T follicular helper cell (primary cell): ENCODE measurements around the gene SMIM38.

Source experiments
- DNase-seq: peaks from one replicate; pipeline ENCODE4 v3.0.0-alpha.2; 2020; ENCODE audit warnings: low read depth

The SMIM38 gene

DNA sequence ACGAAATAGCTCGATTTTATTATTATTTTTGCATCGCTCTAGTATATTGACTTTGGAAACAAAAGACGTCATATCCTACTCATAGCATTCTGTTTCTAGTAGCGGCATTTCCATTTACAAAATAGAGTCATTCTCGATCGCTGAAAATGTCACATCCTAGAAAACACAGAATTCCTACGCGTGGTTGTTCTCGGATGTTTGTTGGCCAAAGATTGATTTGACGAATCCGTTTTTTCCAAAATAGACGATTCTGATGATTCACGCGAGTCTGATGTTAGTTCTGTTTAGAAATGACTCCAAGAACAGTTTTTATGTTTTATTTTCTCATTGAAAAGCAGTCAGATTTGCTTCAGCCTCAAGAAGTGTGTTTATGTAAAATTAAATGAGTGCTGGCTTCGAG, 47.6 kb downstream of the SMIM38 start:
- no peak for DNase-seq

DNA sequence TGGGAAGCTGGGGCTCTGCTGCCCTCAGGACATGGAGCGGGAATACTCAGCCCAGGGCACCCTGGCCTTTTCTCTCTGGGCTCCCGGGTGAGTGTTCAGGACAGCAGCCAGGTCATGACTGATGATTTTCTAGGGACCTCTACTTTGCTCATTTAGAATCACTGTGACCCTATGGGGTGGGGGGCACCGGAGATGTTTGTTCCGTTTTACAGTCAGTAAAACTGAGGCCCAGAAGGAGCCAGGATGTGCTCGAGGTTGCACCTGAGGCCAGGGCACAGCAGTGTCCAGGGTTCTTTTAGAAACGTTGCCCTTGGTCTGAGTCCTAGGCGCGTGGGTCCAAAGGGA, 48.1 kb downstream of the SMIM38 start:
- DNase-seq, result no peak

GRCh38 chr11:69204246-69204940, 48.7 kb downstream of the SMIM38 start:
- no peak for DNase-seq

DNA sequence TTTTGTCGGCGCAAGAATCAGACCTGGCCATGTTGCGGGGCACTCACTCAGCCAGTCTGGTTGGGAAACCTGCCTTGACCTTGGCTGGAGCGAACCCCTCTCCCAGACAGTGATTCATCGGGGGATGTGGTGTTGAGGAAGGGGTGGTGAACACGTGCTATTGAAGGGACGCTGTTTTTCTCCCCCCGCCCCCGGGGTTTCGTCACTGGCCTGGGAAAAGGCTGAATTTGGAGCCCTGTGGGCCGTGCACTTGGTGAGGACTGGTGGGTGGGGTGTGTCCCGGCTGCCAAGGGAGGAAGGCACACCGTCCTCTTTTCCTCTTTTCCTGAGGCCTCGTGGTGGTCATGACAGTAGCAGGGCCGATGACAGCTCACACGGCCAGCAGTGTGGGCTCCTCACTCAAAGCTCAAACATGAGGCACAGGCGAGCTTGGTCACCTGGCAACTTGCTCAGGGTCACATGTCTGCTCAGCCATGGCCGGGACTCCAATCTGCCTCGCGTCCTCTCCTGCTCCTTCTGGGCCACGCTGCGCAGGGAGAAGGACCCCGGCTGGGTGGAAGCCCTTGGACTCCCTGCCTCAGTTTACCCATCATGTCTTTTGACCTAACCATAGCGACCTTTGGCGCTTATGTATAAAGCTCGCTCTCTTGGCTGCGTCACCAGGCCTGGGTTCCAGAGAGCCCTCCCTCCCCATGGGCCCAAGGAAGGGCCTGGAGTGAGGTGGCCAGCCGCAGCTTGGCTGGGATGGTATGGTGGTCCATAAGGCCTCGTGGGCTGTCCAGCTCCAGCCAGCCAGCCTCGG, 49.4 kb downstream of the SMIM38 start:
- DNase-seq, result no peak
